ENCODE measurements around the gene MKKS.
A peak's percentile ranks its signal among the peaks of the same experiment; 100 is the strongest.
"Not testable (repeated sequence)": the region's sequence is repeated elsewhere in the genome, so short reads cannot be mapped to it uniquely, and the experiment has no call there.

The MKKS gene

GRCh38 chr20:10448270-10449156, 14.5 kb upstream of the MKKS start:
- peak in 1 of 2 experiments; percentile 32 for DNase-seq

GRCh38 chr20:10447028-10447427, 13.0 kb upstream of the MKKS start:
- DNase-seq, result peak; percentile 45 to 71

GRCh38 chr20:10445758-10446157, 11.7 kb upstream of the MKKS start:
- no peak for DNase-seq

GRCh38 chr20:10443936-10444335, 9.9 kb upstream of the MKKS start:
- no peak for DNase-seq

- DNase-seq, result no peak
Observed at GRCh38 chr20:10438217-10438616, 4.2 kb upstream of the MKKS start.

- DNase-seq, result no peak
Observed at GRCh38 chr20:10436053-10436699, 2.2 kb upstream of the MKKS start.

GRCh38 chr20:10434832-10435812, 1.1 kb upstream of the MKKS start, which contains the start of gene SLX4IP:
TSS of gene SLX4IP (plus strand) at chr20:10435305. CDS start at chr20:10458205, 22,900 bp downstream.
- peak; percentile 96 to 98 for DNase-seq

- peak; percentile 99 to 100 for DNase-seq
Observed at GRCh38 chr20:10434467-10434831, 427 bp upstream of the MKKS start.

- DNase-seq, result no peak
Observed at GRCh38 chr20:10433014-10433622, 904 bp downstream of the MKKS start.

GRCh38 chr20:10432079-10432478, 1.9 kb downstream of the MKKS start:
- no peak for DNase-seq

GRCh38 chr20:10430704-10431103, 3.3 kb downstream of the MKKS start:
- DNase-seq, result no peak

GRCh38 chr20:10430000-10430466, 4.0 kb downstream of the MKKS start:
- no peak for DNase-seq

- no peak for DNase-seq
Observed at GRCh38 chr20:10429443-10429981, 4.5 kb downstream of the MKKS start.

GRCh38 chr20:10428008-10428407, 6.0 kb downstream of the MKKS start:
- no peak for DNase-seq

- DNase-seq, result peak; percentile 60 to 76
Observed at GRCh38 chr20:10427060-10427692, 6.8 kb downstream of the MKKS start.

- no peak for DNase-seq
Observed at GRCh38 chr20:10423735-10424134, 10.3 kb downstream of the MKKS start.

- no peak for DNase-seq
Observed at GRCh38 chr20:10419550-10420133, 14.4 kb downstream of the MKKS start.

GRCh38 chr20:10417218-10417617, 16.8 kb downstream of the MKKS start:
- not testable (repeated sequence) for DNase-seq

GRCh38 chr20:10415013-10415650, 18.9 kb downstream of the MKKS start:
- DNase-seq, result no peak

GRCh38 chr20:10412591-10413408, 21.2 kb downstream of the MKKS start:
- no peak for DNase-seq
